ENCODE results near the gene OGFR.
"Not testable (repeated sequence)": the region's sequence is repeated elsewhere in the genome, so short reads cannot be mapped to it uniquely, and the experiment has no call there.

The OGFR gene

GRCh38 chr20:62840244-62841197 is 35.9 kb downstream of the OGFR start:
- DNase-seq, result no peak

- no peak for DNase-seq
Measured at GRCh38 chr20:62841705-62842212, 37.1 kb downstream of the OGFR start.

- DNase-seq, result no peak
Measured at GRCh38 chr20:62843656-62844055, 39.0 kb downstream of the OGFR start.

- no peak for DNase-seq
Measured at GRCh38 chr20:62844182-62844581, 39.5 kb downstream of the OGFR start.

GRCh38 chr20:62845416-62846160 is 41.0 kb downstream of the OGFR start:
- DNase-seq, result no peak

- DNase-seq, result peak; percentile 44
Measured at GRCh38 chr20:62846166-62846890, 41.7 kb downstream of the OGFR start.

- DNase-seq, result not testable (repeated sequence)
Measured at GRCh38 chr20:62848917-62849316, 44.3 kb downstream of the OGFR start.

- DNase-seq, result no peak
Measured at GRCh38 chr20:62849431-62849830, 44.8 kb downstream of the OGFR start.

- peak; percentile 47 for DNase-seq
Measured at GRCh38 chr20:62850333-62850974, 45.8 kb downstream of the OGFR start.

GRCh38 chr20:62852196-62852595 is 47.6 kb downstream of the OGFR start:
- no peak for DNase-seq

GRCh38 chr20:62852841-62853240 is 48.2 kb downstream of the OGFR start:
- no peak for DNase-seq

- not testable (repeated sequence) for DNase-seq
Measured at GRCh38 chr20:62853304-62853703, 48.7 kb downstream of the OGFR start.

GRCh38 chr20:62854121-62854520 is 49.5 kb downstream of the OGFR start:
- no peak for DNase-seq

- DNase-seq, result no peak
Measured at GRCh38 chr20:62855120-62855519, 50.5 kb downstream of the OGFR start.

- no peak for DNase-seq
Measured at GRCh38 chr20:62856931-62857619, 52.4 kb downstream of the OGFR start.

- no peak for DNase-seq
Measured at GRCh38 chr20:62858058-62858830, 53.6 kb downstream of the OGFR start.

- DNase-seq, result no peak
Measured at GRCh38 chr20:62859721-62860120, 55.1 kb downstream of the OGFR start.

- DNase-seq, result no peak
Measured at GRCh38 chr20:62860391-62860923, 55.8 kb downstream of the OGFR start.

GRCh38 chr20:62860924-62861691 is 56.5 kb downstream of the OGFR start:
- DNase-seq, result no peak
